Measurements from ENCODE around the gene TSC22D2.

Gene TSC22D2

DNA sequence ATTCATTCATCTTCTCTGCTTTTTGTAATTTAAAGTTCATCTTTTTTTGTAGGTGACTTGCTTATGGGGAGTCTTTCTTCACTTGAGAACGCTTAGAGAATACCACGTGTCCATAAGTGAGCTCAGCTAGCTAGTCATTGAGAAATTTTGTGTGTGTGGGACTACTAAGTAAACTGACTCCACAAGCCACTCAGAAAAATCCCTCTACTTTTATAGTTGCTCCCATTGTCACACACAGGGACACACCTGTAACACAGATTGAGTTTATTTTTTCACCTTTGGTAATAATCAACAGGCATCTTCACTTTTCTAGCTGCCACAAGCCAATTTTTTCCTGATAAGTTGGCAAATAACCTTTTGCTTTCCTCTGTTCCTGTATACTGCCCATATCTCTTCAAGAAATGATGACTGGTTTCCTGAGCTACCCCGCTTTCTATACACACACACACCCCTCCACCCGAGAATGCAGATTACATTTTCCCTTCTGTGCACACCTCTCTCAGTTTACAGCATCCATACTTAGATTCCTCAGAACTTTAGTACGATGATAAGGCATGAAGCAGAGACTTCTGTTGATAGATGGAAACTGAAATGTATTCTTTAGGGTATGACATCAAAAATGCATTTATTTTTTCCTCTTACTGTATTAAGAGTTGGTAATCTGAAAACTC lies 4.6 kb downstream of the TSC22D2 start:
- DNase-seq (ENCODE audit: low read depth) = no peak

DNA sequence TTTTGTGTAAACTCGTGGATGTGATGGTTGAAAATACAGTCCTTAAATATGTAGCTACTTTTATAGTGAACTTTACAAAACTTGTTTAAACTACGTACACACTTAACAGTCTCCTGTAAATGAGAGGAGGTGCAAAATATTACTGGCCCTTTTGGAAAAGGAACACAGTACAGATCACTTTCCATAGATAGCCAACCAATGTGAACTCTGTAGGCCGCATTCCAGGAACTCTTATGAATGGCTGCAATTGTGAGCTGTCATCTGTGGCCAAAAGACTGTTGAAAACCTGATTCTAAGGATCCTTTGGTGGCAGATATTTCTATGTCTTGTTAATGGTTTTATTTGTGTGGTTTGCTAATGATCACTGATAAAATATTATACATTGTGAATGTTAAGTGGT lies 6.2 kb downstream of the TSC22D2 start:
- no peak for DNase-seq (ENCODE audit: low read depth)

DNA sequence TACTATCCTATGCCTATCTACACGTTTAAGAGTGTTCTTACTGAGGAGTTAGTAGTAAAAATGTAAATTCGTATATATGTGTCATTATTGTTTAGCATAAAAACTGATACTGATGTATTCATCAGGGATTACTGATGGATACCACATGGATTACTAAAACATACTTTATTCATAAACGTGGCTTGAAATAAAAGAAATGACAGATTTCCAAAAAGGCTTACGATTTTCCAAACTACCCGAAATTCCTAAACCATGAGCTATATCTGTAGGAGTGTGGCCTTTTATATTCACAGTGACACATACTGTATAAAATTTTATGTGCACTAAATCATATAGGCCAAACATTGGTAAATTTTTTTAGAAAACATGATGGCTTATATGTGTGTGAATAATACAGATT lies 6.9 kb downstream of the TSC22D2 start:
- DNase-seq (ENCODE audit: low read depth) = no peak

DNA sequence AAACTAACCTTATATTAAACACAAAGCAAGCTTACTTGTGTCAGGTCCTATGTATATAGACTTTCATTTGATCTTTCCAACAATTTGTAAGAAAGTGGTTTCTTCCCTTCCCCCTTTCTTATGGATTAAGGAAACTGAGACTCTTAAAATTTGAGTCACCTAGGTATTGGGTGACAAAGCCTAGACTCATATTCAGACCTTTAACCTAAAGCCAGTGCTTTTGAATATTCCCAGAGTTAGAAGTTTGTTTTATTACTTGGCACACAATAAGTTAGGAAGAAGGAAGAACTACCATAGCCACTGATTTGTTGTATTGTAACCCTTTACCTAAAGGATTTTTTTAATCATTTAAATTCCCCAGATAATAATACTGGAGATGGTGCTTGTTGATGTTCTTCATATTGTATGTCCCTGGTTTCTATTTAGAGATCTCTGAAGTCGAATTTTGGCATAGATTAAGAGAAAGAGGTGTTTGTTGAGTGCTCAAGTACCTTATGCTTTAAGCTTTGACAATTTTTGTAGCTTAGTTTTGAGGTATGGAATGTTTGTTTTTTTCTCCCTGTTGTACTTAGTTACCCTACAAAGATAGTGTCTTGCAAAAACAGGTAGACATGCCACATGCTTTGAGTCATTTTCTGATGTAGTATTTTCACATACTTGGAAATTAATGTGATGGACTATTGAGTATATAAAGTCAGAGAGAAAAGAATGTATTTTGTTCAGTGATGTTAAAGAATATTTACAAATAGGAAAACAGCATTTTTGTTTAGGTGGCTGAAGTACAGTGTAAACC lies 11.2 kb downstream of the TSC22D2 start:
- DNase-seq (ENCODE audit: low read depth) = no peak

DNA sequence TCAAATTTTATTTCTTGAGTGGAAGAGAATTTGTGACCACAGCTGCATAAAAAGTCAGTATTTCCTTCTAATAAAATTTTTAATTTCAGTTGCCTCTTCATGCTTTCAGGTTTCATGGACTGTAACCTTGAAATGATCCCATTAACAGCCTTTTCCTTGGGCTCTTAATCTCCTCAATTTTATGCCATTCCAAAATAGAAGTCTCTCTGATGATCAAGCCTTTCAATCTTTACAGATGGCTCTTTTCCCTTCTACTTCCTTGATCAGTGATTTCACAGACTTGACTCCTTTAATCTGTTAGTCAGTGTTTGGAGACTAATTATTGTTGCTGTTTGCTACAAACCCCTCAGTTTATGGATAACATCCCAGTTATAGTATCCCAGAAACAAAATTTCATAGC lies 11.9 kb downstream of the TSC22D2 start:
- DNase-seq (ENCODE audit: low read depth) = no peak

DNA sequence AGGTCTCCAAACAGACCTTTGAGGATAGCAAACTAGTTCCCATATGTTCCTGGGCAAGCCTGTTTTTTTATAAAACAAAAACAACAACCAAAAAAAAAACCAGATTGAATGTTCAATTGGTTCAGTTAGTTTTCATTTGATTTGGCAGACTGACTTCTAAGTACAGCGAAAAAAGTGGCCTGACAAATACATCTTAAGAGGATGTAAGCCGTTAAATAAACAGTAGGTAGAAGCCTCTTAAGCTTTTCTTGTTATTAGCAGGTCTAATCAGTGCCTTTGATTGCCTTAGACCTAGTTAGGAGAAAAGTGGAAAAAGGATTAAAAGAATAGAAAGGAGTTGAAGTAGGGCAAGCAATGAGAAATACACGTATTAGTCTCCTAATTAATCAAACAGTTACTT lies 13.2 kb downstream of the TSC22D2 start:
- DNase-seq (ENCODE audit: low read depth) = no peak

DNA sequence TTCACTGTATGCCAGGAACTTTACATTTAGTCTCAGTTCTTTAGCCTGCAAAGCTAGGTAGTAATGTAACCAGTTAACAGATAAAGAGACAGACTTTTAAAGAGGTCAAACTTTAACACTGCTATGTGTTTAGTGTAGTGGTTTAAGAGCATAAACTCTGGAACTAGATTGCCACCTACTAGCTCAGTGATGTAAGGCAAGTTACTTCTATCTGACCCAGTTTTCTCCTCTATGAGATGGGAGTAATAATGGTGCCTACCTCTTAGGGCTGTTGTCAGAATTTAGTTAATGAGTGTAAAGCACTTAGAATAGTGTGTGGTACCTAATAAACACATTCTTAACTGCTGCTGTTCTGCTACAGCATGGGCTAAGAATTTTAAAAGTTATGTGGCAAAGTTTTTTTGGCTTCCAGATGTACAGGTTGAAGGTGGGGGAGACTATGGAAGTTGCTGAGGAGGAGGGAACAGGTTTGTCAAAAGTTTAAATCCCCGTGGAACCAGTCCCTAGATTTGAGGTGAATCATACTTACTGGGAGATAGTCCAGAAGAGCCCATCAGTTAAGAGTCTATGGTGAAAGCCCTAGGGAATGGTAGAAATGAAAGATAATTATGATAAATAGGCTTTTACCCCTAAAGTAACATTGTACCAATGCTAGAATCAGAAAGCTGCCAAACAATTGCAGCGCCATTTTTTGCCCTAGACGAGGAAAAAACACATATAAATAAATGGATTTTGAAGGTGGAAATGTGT lies 13.9 kb downstream of the TSC22D2 start:
- no peak for DNase-seq (ENCODE audit: low read depth)

DNA sequence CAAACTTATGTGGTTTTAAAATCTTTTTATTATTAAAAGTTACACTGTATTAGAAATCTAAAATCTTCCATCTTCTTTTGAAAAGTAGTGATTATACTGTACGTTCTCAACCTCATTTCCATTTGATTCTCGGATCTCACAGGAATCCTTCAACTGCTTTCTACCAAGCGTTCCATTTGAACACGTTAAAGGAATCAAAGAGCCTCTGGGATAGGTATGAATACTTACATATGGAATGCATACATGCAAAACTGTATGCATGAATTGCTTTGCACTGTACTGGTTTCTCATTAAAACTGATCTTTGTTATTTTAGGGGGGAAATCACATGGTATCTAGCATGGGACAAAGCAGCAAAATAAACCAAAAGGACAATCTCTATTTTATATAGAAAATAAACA lies 14.8 kb downstream of the TSC22D2 start:
- DNase-seq (ENCODE audit: low read depth) = no peak

DNA sequence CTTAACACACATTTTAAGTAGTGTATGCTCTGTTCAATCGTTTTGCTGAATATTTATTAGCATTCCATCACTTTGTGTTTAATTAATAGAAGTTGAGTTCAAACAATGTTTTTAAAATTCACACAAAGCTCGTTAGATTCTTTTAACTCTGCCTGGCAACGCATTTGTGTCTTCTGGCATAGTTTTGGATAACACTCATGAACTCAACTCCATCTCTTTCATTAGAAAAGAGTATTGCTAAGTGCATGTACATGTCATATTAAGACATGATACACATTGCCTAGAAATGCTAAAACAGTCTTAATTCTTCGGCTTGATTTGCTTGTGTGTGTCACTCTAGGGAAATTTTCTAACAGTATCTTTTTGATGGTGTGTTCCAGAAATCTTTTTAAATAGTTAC lies 15.7 kb downstream of the TSC22D2 start:
- DNase-seq (ENCODE audit: low read depth) = no peak

DNA sequence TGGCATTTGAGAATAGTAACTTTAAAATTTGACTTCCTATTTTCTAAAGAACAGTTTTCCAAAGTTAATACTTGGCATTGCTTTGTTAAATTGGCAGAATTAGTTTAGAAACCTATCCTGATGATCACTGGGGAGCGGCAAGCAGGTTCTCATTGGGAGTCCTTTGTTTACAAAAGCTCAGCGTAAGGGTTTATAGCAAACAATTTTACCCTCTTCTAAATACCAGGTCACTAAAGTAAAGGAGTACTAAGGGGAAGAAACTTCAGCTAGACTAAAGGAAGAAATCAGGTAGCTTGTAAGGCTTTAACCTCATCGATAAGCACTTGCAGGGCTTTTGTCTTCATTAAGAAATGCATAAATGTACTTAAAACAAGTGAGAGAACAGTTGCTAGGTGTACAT lies 18.2 kb downstream of the TSC22D2 start:
- DNase-seq (ENCODE audit: low read depth) = no peak

DNA sequence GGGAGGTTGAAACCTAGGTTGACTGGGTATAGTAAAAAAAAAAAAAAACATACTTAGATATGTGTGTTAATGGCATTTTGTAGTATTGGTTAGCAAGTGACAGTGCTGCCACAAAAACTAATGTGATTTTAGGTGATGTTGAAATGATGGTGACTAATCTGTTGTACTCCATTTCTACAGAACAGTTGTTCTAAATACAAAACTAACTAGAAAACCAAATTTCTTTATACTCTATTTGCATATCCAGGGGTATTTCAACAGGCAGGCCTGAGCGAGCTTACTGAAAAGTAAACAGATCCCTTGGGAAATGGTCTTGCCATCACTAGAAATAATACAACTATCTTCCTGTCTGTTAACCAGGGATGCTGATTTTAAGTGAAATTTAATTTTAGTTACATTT lies 20.5 kb downstream of the TSC22D2 start:
- DNase-seq (ENCODE audit: low read depth) = no peak

DNA sequence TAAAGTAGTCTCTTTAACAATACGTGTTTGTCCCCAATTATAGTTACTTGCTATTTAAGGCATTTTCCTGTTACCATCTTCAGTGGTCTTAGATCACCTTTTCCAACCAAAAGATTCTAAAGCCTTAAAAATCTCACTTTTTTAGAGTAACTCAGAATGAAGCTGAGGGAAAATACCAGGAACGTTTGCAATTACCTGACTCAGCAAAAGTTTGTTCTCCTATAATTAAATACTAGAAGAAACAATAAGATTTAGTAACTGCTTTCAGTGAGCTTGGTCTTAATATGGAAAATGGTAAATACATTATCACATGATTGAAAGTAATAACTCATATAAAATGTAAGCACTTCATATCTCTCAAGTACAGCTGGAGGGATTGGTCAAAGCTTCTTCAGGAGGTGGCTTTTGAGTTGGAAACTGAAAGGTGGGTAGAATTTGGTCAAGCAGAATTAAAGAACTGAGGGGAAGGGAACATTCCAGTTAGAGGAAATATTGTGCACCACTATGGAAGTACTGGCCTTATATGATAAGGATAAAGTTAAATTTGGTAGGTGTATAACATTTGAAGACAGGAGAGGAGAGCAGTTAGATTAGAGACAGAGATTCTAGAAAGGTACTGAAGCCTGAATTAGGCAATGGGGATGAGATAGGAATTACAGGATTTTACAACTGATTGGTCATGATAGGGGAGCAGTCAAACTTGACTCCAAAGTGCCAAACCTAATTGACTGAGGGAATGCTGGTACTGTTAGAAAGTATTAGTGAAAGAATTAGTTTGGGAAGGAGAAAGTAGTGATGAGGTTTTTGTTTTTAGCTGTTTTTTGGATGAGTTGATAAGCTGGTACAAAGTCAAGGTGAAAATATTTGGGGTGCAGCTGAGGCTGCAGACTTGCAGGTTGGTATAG lies 21.9 kb downstream of the TSC22D2 start:
- no peak for DNase-seq (ENCODE audit: low read depth)

DNA sequence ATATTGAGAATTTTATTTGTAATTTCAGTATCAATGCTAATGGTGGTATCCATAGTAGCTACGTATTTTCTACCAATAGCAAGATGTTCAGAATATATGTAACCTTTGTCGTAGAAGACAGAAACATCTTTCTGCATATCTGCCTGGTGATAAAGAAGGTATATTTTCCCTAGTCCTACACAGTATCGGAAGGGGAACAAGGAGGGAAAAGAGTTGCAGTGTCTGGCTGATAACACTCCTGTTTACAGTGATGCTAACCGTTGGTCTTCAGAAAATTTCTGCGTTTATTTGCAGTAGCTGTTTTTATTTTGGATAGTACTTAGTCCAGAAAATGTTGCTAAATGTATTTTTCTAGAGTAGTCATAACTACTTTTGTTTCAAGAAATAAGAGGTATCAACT lies 25.2 kb downstream of the TSC22D2 start:
- DNase-seq (ENCODE audit: low read depth) = no peak

DNA sequence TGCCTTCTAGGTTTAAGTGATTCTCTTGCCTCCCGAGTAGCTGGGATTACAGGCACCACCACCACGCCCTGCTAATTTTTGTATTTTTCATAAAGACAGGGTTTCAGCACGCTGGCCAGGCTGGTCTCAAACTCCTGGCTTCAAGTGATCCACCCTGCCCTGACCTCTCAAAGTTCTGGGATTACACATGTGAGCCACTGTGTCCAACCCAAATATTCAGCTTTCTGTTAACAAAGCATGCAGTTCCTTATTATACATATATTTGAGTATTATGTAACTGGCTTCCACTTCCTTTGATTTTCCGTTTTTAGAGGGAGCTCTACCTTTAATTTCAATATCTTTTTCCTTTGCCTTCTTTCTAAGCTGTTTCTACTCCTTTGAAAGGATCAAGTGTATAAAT lies 26.1 kb downstream of the TSC22D2 start:
- DNase-seq (ENCODE audit: low read depth) = no peak

DNA sequence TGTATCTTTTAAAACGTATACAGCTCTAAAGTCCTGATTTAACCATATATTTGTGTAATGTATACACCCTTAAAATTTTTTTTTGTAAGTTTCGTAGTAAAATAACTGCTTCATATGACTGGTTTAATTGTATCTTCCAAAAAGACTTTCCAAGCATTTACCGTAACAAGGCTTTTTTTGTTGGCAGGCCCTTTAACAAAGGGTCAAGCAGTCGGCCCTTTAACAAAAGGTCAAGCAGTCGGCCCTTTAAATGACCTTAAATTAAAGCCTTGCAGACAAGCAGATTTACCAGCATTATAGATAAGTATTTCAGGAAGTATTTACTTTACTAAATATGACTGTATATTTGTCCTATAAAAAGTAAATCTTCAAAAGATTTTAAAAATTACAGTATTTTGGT lies 28.1 kb downstream of the TSC22D2 start:
- no peak for DNase-seq (ENCODE audit: low read depth)

DNA sequence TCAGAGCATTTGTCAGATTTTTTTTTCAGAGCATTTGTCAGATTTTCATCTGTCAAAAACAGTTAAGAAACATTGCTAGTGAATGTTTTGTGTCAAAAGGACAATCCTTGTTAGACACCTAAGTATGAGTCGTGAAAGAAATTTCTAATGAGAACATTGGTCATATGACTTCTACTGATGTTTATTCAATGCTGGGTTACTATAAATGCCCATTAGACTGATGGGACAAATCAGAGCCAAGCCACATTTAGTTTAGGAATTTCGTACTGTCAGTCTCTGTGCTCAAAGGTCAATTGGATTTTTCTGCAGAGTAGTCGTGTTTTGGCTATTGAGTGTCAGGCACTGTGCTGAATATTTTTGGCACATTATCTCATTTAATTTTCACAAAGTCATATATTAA lies 31.6 kb downstream of the TSC22D2 start:
- no peak for DNase-seq (ENCODE audit: low read depth)

DNA sequence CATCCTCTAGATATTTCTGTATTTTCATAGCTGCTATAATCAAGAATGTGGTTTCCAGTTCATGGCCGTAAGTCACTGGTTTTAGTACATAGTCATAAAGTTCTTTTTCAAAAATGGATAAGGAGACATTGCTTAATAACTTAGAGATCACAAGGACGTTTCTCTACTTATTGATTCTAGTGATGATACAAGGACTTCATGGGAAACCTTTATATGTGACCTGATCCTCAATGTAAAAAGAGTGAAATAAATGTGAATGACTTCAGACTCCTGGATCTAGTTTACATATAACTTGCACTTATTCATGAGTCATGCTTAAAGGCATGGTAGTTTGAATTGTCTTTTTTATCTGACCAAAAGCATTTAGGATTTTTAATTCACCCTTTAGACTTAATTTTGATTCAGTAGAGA lies 35.2 kb downstream of the TSC22D2 start:
- DNase-seq (ENCODE audit: low read depth) = no peak

DNA sequence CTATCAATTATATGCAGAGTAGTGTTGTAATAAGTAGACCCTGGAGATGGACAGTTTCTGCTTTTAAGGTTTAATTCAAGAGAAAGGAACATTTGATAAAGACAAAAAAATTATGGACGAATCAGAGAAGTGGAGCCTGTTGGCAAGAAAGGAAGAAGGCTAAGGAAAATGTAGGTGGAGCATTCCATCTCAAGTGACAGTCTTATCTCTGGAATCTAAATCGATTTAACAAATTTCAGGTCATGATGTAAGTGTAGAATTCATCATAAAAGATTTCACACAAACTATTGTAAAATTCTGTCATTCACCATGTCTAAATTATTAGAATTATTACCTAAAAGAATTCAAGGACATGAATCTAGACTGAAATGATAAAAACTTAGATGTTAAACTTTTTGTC lies 36.3 kb downstream of the TSC22D2 start:
- DNase-seq (ENCODE audit: low read depth) = no peak

DNA sequence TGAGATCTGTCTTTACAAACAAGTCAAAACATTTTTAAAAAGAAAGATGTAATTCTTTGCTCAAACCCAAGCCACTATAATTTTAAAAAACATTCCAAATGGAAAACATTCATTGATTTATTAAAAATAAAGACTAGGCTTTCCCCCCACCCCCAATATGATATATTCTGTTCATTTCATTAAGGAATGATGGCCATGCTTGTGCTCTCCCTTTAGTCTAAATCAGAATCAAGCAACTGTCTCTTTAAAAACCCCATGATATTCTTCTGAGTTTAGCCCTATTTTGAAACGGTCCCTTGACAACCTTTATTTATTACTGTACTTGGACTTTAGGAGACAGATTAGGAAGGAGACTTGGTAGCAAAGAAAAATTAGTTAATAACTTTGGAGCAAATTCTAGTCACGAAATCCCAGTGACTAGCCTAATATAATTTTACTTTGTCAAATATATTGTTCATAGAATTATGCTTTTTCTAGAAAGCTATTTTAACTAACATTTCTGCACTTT lies 38.4 kb downstream of the TSC22D2 start:
- no peak for DNase-seq (ENCODE audit: low read depth)

DNA sequence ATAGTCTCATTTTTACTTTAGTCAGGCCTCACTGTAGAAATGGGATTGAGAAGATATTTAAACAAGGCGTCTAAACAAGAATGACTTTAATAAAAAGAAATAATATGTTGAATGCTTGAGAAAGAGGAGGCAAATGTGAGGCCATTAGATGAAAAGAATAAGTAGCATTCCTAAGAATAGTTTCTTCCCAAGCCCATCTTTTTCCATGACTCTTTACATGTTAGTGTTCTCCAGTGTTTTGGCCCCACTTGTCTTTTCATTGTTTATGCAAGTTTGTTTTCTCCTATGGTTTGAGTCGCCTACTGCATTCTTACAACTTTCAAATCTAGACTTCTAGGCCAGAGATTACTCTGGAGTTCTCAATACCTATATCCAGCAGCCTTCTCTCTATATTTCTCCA lies 39.0 kb downstream of the TSC22D2 start:
- no peak for DNase-seq (ENCODE audit: low read depth)

DNA sequence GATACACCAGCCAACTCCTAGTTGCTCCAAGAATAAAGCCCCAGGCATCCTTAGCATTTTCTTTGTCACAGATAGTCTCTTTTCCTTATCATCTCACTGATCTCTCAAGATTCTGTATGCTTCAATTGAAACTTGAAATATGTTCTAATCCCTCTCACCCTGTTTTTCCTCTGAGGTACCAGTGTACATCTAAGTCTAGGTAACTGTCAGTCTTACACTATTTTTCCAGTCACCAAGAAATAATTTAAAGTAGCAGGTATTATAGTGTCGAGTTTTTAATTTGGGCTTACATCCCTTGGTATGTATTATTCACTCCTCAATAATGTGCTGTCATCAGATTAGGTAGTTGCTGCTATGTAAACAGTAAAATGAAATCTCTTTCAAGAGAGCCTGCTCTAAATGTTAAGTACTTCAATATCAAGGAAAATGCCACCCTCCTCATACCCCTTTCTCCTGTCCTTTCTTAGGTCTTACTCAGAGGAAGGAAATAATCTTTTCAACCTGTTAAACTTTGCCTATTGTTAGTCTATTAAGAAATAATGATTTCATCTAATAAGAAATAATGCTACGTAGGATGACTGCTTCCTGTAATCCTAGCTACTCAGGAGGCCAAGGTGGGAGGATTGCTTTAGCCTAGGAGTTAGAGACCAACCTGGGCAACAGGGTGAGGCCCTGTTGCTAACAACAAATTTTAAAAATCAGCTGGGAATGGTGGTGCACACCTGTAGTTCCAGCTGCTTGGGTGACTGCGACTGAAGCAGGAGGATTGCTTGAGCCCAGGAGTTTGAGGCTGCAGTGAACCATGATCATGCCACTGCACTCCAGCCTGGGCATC lies 39.8 kb downstream of the TSC22D2 start:
- no peak for DNase-seq (ENCODE audit: low read depth)

Measured in stimulated activated CD4-positive, alpha-beta T cell treated with anti-CD3 and anti-CD28 coated beads, Interleukin-2, amount 100 ng/mL, for 4 hours (primary cell).